ENCODE measurements around the gene SORT1. TPM values are rescaled to one million over a fixed set of nuclear protein-coding genes. Genes with fewer than 3 reads are reported as not detected.

Gene SORT1
- total RNA-seq, 1 donor from 2014 or later, result 0.20 TPM

DNA sequence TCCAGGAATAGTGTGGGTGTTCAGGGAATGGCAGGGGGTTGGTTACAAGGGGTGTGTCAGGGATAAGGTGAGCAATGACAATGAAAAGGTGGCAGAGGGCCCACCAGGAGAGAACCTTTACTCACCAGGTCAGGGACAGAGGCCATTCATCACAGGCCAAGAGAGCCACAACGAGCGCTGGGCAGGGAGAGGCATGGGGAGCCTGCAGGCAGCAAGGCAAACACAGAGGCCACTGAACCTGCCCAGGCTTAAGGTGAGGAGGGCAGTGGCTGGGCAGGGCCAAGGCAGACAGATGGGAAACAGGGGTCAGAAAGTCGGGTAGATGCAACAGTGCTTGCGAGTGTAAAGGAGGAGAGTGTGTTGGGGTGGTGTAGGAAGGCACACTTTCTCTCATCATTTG is 62.6 kb downstream of the SORT1 start:
- no peak for DNase-seq
- TF ChIP-seq, protein P1, sequence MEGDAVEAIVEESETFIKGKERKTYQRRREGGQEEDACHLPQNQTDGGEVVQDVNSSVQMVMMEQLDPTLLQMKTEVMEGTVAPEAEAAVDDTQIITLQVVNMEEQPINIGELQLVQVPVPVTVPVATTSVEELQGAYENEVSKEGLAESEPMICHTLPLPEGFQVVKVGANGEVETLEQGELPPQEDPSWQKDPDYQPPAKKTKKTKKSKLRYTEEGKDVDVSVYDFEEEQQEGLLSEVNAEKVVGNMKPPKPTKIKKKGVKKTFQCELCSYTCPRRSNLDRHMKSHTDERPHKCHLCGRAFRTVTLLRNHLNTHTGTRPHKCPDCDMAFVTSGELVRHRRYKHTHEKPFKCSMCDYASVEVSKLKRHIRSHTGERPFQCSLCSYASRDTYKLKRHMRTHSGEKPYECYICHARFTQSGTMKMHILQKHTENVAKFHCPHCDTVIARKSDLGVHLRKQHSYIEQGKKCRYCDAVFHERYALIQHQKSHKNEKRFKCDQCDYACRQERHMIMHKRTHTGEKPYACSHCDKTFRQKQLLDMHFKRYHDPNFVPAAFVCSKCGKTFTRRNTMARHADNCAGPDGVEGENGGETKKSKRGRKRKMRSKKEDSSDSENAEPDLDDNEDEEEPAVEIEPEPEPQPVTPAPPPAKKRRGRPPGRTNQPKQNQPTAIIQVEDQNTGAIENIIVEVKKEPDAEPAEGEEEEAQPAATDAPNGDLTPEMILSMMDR (IDR thresholded peaks at IDR 0.05), result no peak
- ChIA-PET CTCF (no interaction called here), POLR2A (interaction anchor here (0.6 kb wide), 1 partner anchor 1179 kb away, joined by 3 read pairs; no protein-coding TSS in a partner anchor)
- H3K27me3 Mint-ChIP-seq, result peaks cover 6% of the 10 kb centered on the region
- H3K9me3 Mint-ChIP-seq, result peaks cover 11% of the 10 kb centered on the region
- no peak for ATAC-seq (ENCODE audit: low read depth)
- intact Hi-C loops (cut with micrococcal nuclease), result no loop called here
- H3K27ac Mint-ChIP-seq, result no peak overlapping the region
- H3K4me3 Mint-ChIP-seq, result no peak overlapping the region
- peaks cover 3% of the 10 kb centered on the region for H3K36me3 Mint-ChIP-seq (ENCODE audit: low read depth)
- no peaks in the 10 kb centered on the region for H3K4me1 Mint-ChIP-seq

- DNase-seq (no peak), ATAC-seq (ENCODE audit: low read depth) (no peak)
- Mint-ChIP-seq H3K9me3 (peaks cover 11% of the 10 kb centered on the region), H3K4me3 (no peak overlapping the region), H3K4me1 (no peaks in the 10 kb centered on the region), H3K36me3 (ENCODE audit: low read depth) (peaks cover 3% of the 10 kb centered on the region), H3K27me3 (peaks cover 6% of the 10 kb centered on the region), H3K27ac (no peak overlapping the region)
- ChIA-PET POLR2A (interaction anchor here (0.6 kb wide), 1 partner anchor 714 kb away, joined by 8 read pairs; no protein-coding TSS in a partner anchor), CTCF (interaction anchor here (0.8 kb wide), 1 partner anchor 68 kb away, joined by 3 read pairs; no protein-coding TSS in a partner anchor)
- TF ChIP-seq, protein P1 (IDR thresholded peaks at IDR 0.05), result no peak
- intact Hi-C loops (cut with micrococcal nuclease), result no loop called here
Observed at GRCh38 chr1:109331113-109331512, 66.6 kb downstream of the SORT1 start.

GRCh38 chr1:109327285-109327684 is 70.4 kb downstream of the SORT1 start:
- ATAC-seq (ENCODE audit: low read depth) (no peak), DNase-seq (no peak)
- TF ChIP-seq, protein P1 (IDR thresholded peaks at IDR 0.05), result no peak
- Mint-ChIP-seq H3K4me3 (no peak overlapping the region), H3K36me3 (ENCODE audit: low read depth) (peaks cover 3% of the 10 kb centered on the region), H3K27ac (no peak overlapping the region), H3K9me3 (peaks cover 8% of the 10 kb centered on the region), H3K27me3 (peaks cover 11% of the 10 kb centered on the region), H3K4me1 (no peaks in the 10 kb centered on the region)
- CTCF ChIA-PET, result no interaction called here
- POLR2A ChIA-PET, result no interaction called here
- intact Hi-C loops (cut with micrococcal nuclease), result no loop called here

GRCh38 chr1:109322974-109323373 is 74.7 kb downstream of the SORT1 start:
- intact Hi-C loops (cut with micrococcal nuclease), result no loop called here
- Mint-ChIP-seq H3K4me3 (no peak overlapping the region), H3K9me3 (no peaks in the 10 kb centered on the region), H3K27ac (no peak overlapping the region), H3K27me3 (peaks cover 20% of the 10 kb centered on the region), H3K36me3 (ENCODE audit: low read depth) (no peaks in the 10 kb centered on the region), H3K4me1 (no peaks in the 10 kb centered on the region)
- no peak for DNase-seq
- TF ChIP-seq, protein P1 (IDR thresholded peaks at IDR 0.05), result no peak
- CTCF ChIA-PET, result no interaction called here
- POLR2A ChIA-PET, result no interaction called here
- ATAC-seq (ENCODE audit: low read depth), result no peak

- ChIA-PET POLR2A (no interaction called here), CTCF (no interaction called here)
- TF ChIP-seq, protein P1 (IDR thresholded peaks at IDR 0.05), result no peak
- peaks cover 19% of the 10 kb centered on the region for H3K27me3 Mint-ChIP-seq
- H3K4me3 Mint-ChIP-seq, result no peak overlapping the region
- H3K27ac Mint-ChIP-seq, result no peak overlapping the region
- no peak for ATAC-seq (ENCODE audit: low read depth)
- no peak for DNase-seq
- H3K9me3 Mint-ChIP-seq, result no peaks in the 10 kb centered on the region
- H3K36me3 Mint-ChIP-seq (ENCODE audit: low read depth), result no peaks in the 10 kb centered on the region
- intact Hi-C loops (cut with micrococcal nuclease), result loop anchor here (5.0 kb wide), 1 partner anchor 43 kb away; no protein-coding TSS in a partner anchor
- H3K4me1 Mint-ChIP-seq, result no peaks in the 10 kb centered on the region
Observed at GRCh38 chr1:109319114-109319513, 78.6 kb downstream of the SORT1 start.
